T-cell (primary cell): ENCODE results near the gene CASR. TPM values are rescaled to one million over a fixed set of nuclear protein-coding genes. Genes with fewer than 3 reads are reported as not detected.

Source experiments
- total RNA-seq, 35 experiments: library from RNA in 6 of 35; stranded (reverse) in 6 of 35; fragments of 120-200 nt in 1 of 35; gene quantifications; one replicate each; pipeline versions ENCODE4 v1.2.1 to v1.2.4 and lab custom pipeline; 2013 to 2026

CASR gene
- total RNA-seq, 5 donors from 2014 or later (not counting 1 experiment from before 2014, with no cell fraction given) = 0.03 to 0.21 TPM; not detected in 3

Other genes with a start within 250 kb of the CASR start
- gene ILDR1, start 161.4 kb upstream of the CASR start, total RNA-seq = under 1 TPM in 2 of 5 donors, not detected in 3; 0.16 TPM
- gene CD86, start 128.3 kb upstream of the CASR start, total RNA-seq = 1 to 10 TPM in 1 of 5 donors, under 1 TPM in 3, not detected in 1; 0.23 to 1.2 (median 0.52) TPM
- gene CSTA, start 141.6 kb downstream of the CASR start, total RNA-seq = not detected
- gene MIX23, start 199.6 kb downstream of the CASR start, total RNA-seq = 10 to 100 TPM; 15.7 to 27.3 (median 23.5) TPM
- 10 to 100 TPM; 26.6 to 29.6 (median 28.1) TPM for gene FAM162A, start 200.5 kb downstream of the CASR start, total RNA-seq
- gene WDR5B, start 232.4 kb downstream of the CASR start, total RNA-seq = 10 to 100 TPM in 3 of 5 donors, 1 to 10 TPM in 2; 5.8 to 11.6 (median 10.0) TPM